Loucy (cell line): Measurements from ENCODE around the gene NIT2.
"Not testable (repeated sequence)": the region's sequence is repeated elsewhere in the genome, so short reads cannot be mapped to it uniquely, and the experiment has no call there.

Source experiments
- H2AFZ ChIP-seq: fragments of 200-600 bp; sonication (generic); 2 replicates; pipeline ENCODE4 v1.6.0; 2016; ENCODE audit warnings: antibody characterized with exemption, mild to moderate bottlenecking, low read length, moderate library complexity
- H3F3A ChIP-seq: fragments of 200-600 bp; 2 replicates; pipeline ENCODE4 v1.6.0; 2016; ENCODE audit warnings: antibody characterized with exemption, low read depth, mild to moderate bottlenecking
- H3K27me3 ChIP-seq: fragments of 200-600 bp; sonication (generic); 2 replicates; pipeline ENCODE4 v1.6.1; 2014; ENCODE audit warnings: low read length, mild to moderate bottlenecking; ENCODE audit not compliant: insufficient read depth, poor library complexity, severe bottlenecking
- H3K36me3 ChIP-seq: fragments of 200-600 bp; sonication (generic); 2 replicates; pipeline ENCODE4 v1.6.1; 2016; ENCODE audit warnings: low read length; ENCODE audit not compliant: insufficient read depth
- H3K4me1 ChIP-seq: fragments of 200-600 bp; sonication (generic); 2 replicates; pipeline ENCODE4 v1.5.1; 2014; ENCODE audit warnings: low read length, mild to moderate bottlenecking; ENCODE audit not compliant: insufficient read depth, poor library complexity, severe bottlenecking
- H3K4me2 ChIP-seq: fragments of 200-600 bp; sonication (generic); 2 replicates; pipeline ENCODE4 v1.6.0; 2014; ENCODE audit warnings: antibody characterized with exemption, low read length, low read depth, mild to moderate bottlenecking; ENCODE audit not compliant: poor library complexity, severe bottlenecking
- H3K4me3 ChIP-seq: fragments of 200-600 bp; sonication (generic); 2 replicates; pipeline ENCODE4 v1.5.1; 2014; ENCODE audit warnings: low read length, mild to moderate bottlenecking, mixed read lengths; ENCODE audit not compliant: poor library complexity, severe bottlenecking
- H3K79me2 ChIP-seq: fragments of 200-600 bp; sonication (generic); 2 replicates; pipeline ENCODE4 v1.6.1; 2014; ENCODE audit warnings: low read length; ENCODE audit not compliant: insufficient read depth
- H3K9ac ChIP-seq: fragments of 200-600 bp; sonication (generic); 2 replicates; pipeline ENCODE4 v1.6.0; 2014; ENCODE audit warnings: mild to moderate bottlenecking, low read depth, low read length, moderate library complexity; ENCODE audit not compliant: poor library complexity, severe bottlenecking
- H3K9me2 ChIP-seq: fragments of 200-600 bp; sonication (generic); replicated peaks from 2 replicates; pipeline ENCODE4 v1.6.1; 2016; ENCODE audit warnings: low read depth, low read length, mixed read lengths
- H3K9me3 ChIP-seq: fragments of 200-600 bp; sonication (generic); 2 replicates; pipeline ENCODE4 v1.6.1; 2014; ENCODE audit warnings: mild to moderate bottlenecking, antibody characterized with exemption, low read length, low read depth; ENCODE audit not compliant: insufficient read depth
- H4K20me1 ChIP-seq: fragments of 200-600 bp; sonication (generic); 2 replicates; pipeline ENCODE4 v1.6.0; 2014; ENCODE audit warnings: antibody characterized with exemption, low read length, mild to moderate bottlenecking; ENCODE audit not compliant: insufficient read depth, poor library complexity, severe bottlenecking
- CTCF ChIP-seq: fragments of 200-600 bp; sonication (generic); conservative IDR thresholded peaks from 2 replicates; pipeline ENCODE4 v1.5.1; 2014; ENCODE audit warnings: mild to moderate bottlenecking, antibody characterized with exemption, low read length
- EZH2phosphoT487 ChIP-seq: fragments of 200-600 bp; IDR thresholded peaks from 2 replicates; pipeline ENCODE4 v1.6.1; 2018; ENCODE audit warnings: antibody characterized with exemption, mild to moderate bottlenecking, moderate library complexity, borderline replicate concordance

NIT2 gene

GRCh38 chr3:100324044-100324443 lies 10.5 kb upstream of the NIT2 start:
- Histone ChIP-seq H3K4me3 (no peak overlapping the region), H3K27me3 (no peaks in the 10 kb centered on the region), H3F3A (no peaks in the 10 kb centered on the region), H3K4me2 (no peak overlapping the region), H2AFZ (no peak overlapping the region), H3K36me3 (peaks cover 25% of the 10 kb centered on the region; the same call in 1 of the 2 replicates), H3K9me2 (no peaks in the 10 kb centered on the region), H4K20me1 (no peaks in the 10 kb centered on the region), H3K79me2 (no peaks in the 10 kb centered on the region), H3K9me3 (no peaks in the 10 kb centered on the region), H3K4me1 (no peaks in the 10 kb centered on the region), H3K9ac (no peak overlapping the region)
- no peak for TF ChIP-seq EZH2phosphoT487
- TF ChIP-seq CTCF, result no peak

GRCh38 chr3:100325827-100326226 lies 8.7 kb upstream of the NIT2 start:
- Histone ChIP-seq H3K4me2 (no peak overlapping the region), H3K9ac (no peak overlapping the region), H3K27me3 (no peaks in the 10 kb centered on the region), H3F3A (no peaks in the 10 kb centered on the region), H4K20me1 (no peaks in the 10 kb centered on the region), H3K79me2 (no peaks in the 10 kb centered on the region), H2AFZ (no peak overlapping the region), H3K4me3 (no peak overlapping the region), H3K9me3 (no peaks in the 10 kb centered on the region), H3K9me2 (no peaks in the 10 kb centered on the region), H3K4me1 (no peaks in the 10 kb centered on the region), H3K36me3 (peaks cover 15% of the 10 kb centered on the region; the same call in 1 of the 2 replicates)
- TF ChIP-seq CTCF (no peak), EZH2phosphoT487 (no peak)

GRCh38 chr3:100327377-100327776 lies 7.2 kb upstream of the NIT2 start:
- not testable (repeated sequence) for H3K27me3 ChIP-seq, H3K9me2 ChIP-seq, H3K9me3 ChIP-seq, H3F3A ChIP-seq, H3K4me2 ChIP-seq, H3K4me3 ChIP-seq, H2AFZ ChIP-seq, H3K9ac ChIP-seq, H4K20me1 ChIP-seq, H3K79me2 ChIP-seq, H3K36me3 ChIP-seq, H3K4me1 ChIP-seq

- no peaks in the 10 kb centered on the region for H3K9me2 ChIP-seq
- H3K27me3 ChIP-seq, result no peaks in the 10 kb centered on the region
- no peaks in the 10 kb centered on the region for H4K20me1 ChIP-seq
- H3K36me3 ChIP-seq, result peaks cover 8% of the 10 kb centered on the region; the same call in 1 of the 2 replicates
- no peaks in the 10 kb centered on the region for H3F3A ChIP-seq
- H3K4me2 ChIP-seq, result no peak overlapping the region
- H3K4me3 ChIP-seq, result no peak overlapping the region
- no peaks in the 10 kb centered on the region for H3K9me3 ChIP-seq
- no peak for TF ChIP-seq CTCF
- TF ChIP-seq EZH2phosphoT487, result no peak
- H3K4me1 ChIP-seq, result peaks cover 5% of the 10 kb centered on the region
- no peaks in the 10 kb centered on the region for H3K79me2 ChIP-seq
- H2AFZ ChIP-seq, result no peak overlapping the region
- H3K9ac ChIP-seq, result no peak overlapping the region
Measured at GRCh38 chr3:100329800-100330489, 4.6 kb upstream of the NIT2 start.
